ENCODE measurements around the gene ZNF516. TPM values are rescaled to one million over a fixed set of nuclear protein-coding genes. Genes with fewer than 3 reads are reported as not detected.

Gene ZNF516
- total RNA-seq, 6 experiments from 2014 or later, result 10.2 to 16.0 (median 13.7) TPM

- Histone ChIP-seq H3K27ac (no peak overlapping the region), H3K4me1 (peaks cover 0 to 13% (median 4%) of the 10 kb centered on the region in 4 donors), H3K27me3 (no peaks in the 10 kb centered on the region), H3K9me3 (no peaks in the 10 kb centered on the region), H3K36me3 (no peaks in the 10 kb centered on the region), H3K4me3 (no peak overlapping the region)
- DNase-seq (no peak), ATAC-seq (no peak)
- 67% methylated on average over 6 of the region's 6 CpGs for WGBS (ENCODE audit: insufficient coverage, low coverage, low lambda C conversion rate, missing lambda C conversion rate)
- TF ChIP-seq CTCF (IDR thresholded peaks at IDR 0.05) (no peak), POLR2A (IDR thresholded peaks at IDR 0.05) (no peak)
- intact Hi-C loops (cut with DNase I), result no loop called here
These were observed 10.2 kb downstream of the ZNF516 start for GRCh38 chr18:76484749-76485387.

- intact Hi-C loops (cut with DNase I), result no loop called here
- no peak overlapping the region for H3K27ac ChIP-seq
- H3K36me3 ChIP-seq, result no peaks in the 10 kb centered on the region
- no peak overlapping the region for H3K4me3 ChIP-seq
- H3K9me3 ChIP-seq, result no peaks in the 10 kb centered on the region
- H3K4me1 ChIP-seq, result peaks cover 0 to 11% (median 3%) of the 10 kb centered on the region in 4 donors
- no peak for TF ChIP-seq CTCF (IDR thresholded peaks at IDR 0.05)
- no peak for TF ChIP-seq POLR2A (IDR thresholded peaks at IDR 0.05)
- ATAC-seq, result peak in 3 of 4 donors; percentile 35 to 51 (median 37)
- DNase-seq, result no peak
- H3K27me3 ChIP-seq, result no peaks in the 10 kb centered on the region
- WGBS (ENCODE audit: insufficient coverage, low coverage, low lambda C conversion rate, missing lambda C conversion rate), result 92% methylated on average over 3 of the region's 10 CpGs
These were observed 11.3 kb downstream of the ZNF516 start for GRCh38 chr18:76483780-76484179.

GRCh38 chr18:76482971-76483691, 11.9 kb downstream of the ZNF516 start:
- no peak for ATAC-seq
- Histone ChIP-seq H3K9me3 (no peaks in the 10 kb centered on the region), H3K4me1 (peaks cover 0 to 14% (median 0%) of the 10 kb centered on the region in 4 donors), H3K27ac (no peak overlapping the region), H3K27me3 (no peaks in the 10 kb centered on the region), H3K36me3 (no peaks in the 10 kb centered on the region), H3K4me3 (no peak overlapping the region)
- intact Hi-C loops (cut with DNase I), result no loop called here
- DNase-seq, result no peak
- no peak for TF ChIP-seq CTCF (IDR thresholded peaks at IDR 0.05)
- TF ChIP-seq POLR2A (IDR thresholded peaks at IDR 0.05), result no peak
- 86% methylated on average over 9 of the region's 15 CpGs for WGBS (ENCODE audit: insufficient coverage, low coverage, low lambda C conversion rate, missing lambda C conversion rate)

- Histone ChIP-seq H3K27me3 (no peaks in the 10 kb centered on the region), H3K4me3 (no peak overlapping the region), H3K9me3 (no peaks in the 10 kb centered on the region), H3K36me3 (no peaks in the 10 kb centered on the region), H3K4me1 (peaks cover 0 to 23% (median 3%) of the 10 kb centered on the region in 4 donors), H3K27ac (no peak overlapping the region)
- TF ChIP-seq POLR2A (IDR thresholded peaks at IDR 0.05), result no peak
- no peak for TF ChIP-seq CTCF (IDR thresholded peaks at IDR 0.05)
- DNase-seq (no peak), ATAC-seq (no peak)
- intact Hi-C loops (cut with DNase I), result no loop called here
- WGBS (ENCODE audit: insufficient coverage, low coverage, low lambda C conversion rate, missing lambda C conversion rate), result 95% methylated on average over 9 of the region's 13 CpGs
These were observed 12.8 kb downstream of the ZNF516 start for GRCh38 chr18:76482267-76482666.
